A549 (cell line): Measurements from ENCODE around the gene TRPC3. TPM values are rescaled to one million over a fixed set of nuclear protein-coding genes. Genes with fewer than 3 reads are reported as not detected.

Experiments used
- ATAC-seq, 2 experiments: fragments of 200-7000 bp in 1 of 2; fragments of >200 bp in 1 of 2; cut with Nextera tagmentation in 1 of 2; cut with Tn5 transposase in 1 of 2; 3 replicates each; pipeline versions ENCODE4 v1.8.0 to v1.9.1; 2018 to 2020; ENCODE audit warnings: mild to moderate bottlenecking in 1 of 2, moderate library complexity in 1 of 2
- CTCF ChIA-PET: fragments of 300-600 bp; sonication (Branson Sonifier 250); formaldehyde crosslinking; extraction: SDS; loops from one replicate; lab custom pipeline; 2021; ENCODE audit warnings: antibody characterized with exemption, inconsistent platforms; lab: Yijun Ruan, JAX
- POLR2A ChIA-PET: fragments of 350-600 bp; formaldehyde crosslinking; extraction: SDS; loops from one replicate; lab custom pipeline; 2021; ENCODE audit warnings: antibody characterized with exemption, inconsistent platforms; lab: Yijun Ruan, JAX
- DNase-seq, 2 experiments: peaks; one replicate each; pipeline versions ENCODE4 v3.0.0 to v3.0.0-alpha.2; 2011 to 2016; ENCODE audit warnings: low read depth in 1 of 2, low spot score in 1 of 2
- FAIRE-seq: peaks from 2 replicates; lab custom pipeline; 2011; peaks lifted over from hg19 to GRCh38; lab: Jason Lieb, UNC
- H3K27ac ChIP-seq, 2 experiments: fragments of >200 bp; sonication (Bioruptor Twin); formaldehyde crosslinking; 3 replicates each; pipeline ENCODE4 v1.5.1; 2016 to 2017
- H3K4me1 ChIP-seq: fragments of >200 bp; sonication (Bioruptor Twin); formaldehyde crosslinking; 3 replicates; pipeline ENCODE4 v1.6.1; 2016
- H3K4me2 ChIP-seq: fragments of >200 bp; sonication (Bioruptor Twin); formaldehyde crosslinking; 3 replicates; pipeline ENCODE4 v1.6.1; 2016
- H3K4me3 ChIP-seq: fragments of >200 bp; sonication (Bioruptor Twin); formaldehyde crosslinking; 3 replicates; pipeline ENCODE4 v1.5.1; 2016
- H3K9me3 ChIP-seq: fragments of >200 bp; sonication (Bioruptor Twin); formaldehyde crosslinking; 3 replicates; pipeline ENCODE4 v1.6.1; 2016
- CEBPB ChIP-seq, 2 experiments: fragments of >200 bp in 1 of 2; sonication (Bioruptor Twin) in 1 of 2; formaldehyde crosslinking in 1 of 2; IDR thresholded peaks; 2 replicates each; pipeline ENCODE4 v1.6.1; 2012 to 2016
- E2F6 ChIP-seq: IDR thresholded peaks from 2 replicates; pipeline ENCODE4 v1.6.1; 2012; ENCODE audit warnings: low read depth, borderline replicate concordance
- EHMT2 ChIP-seq: fragments of 200-600 bp; sonication (generic); IDR thresholded peaks from 2 replicates; pipeline ENCODE4 v1.6.1; 2016; ENCODE audit warnings: antibody characterized with exemption, low read depth, mild to moderate bottlenecking, moderate library complexity
- ESRRA ChIP-seq: fragments of 150-350 bp; IDR thresholded peaks from 2 replicates; pipeline ENCODE4 v1.6.1; 2014; ENCODE audit warnings: mild to moderate bottlenecking, low read length, borderline replicate concordance
- FOSL2 ChIP-seq, 2 experiments: fragments of 450-650 bp in 1 of 2; fragments of >200 bp in 1 of 2; sonication (Bioruptor Twin) in 1 of 2; formaldehyde crosslinking; IDR thresholded peaks; 2 replicates each; pipeline versions ENCODE4 v1.5.0 to v1.6.1; 2016 to 2020; ENCODE audit warnings: mild to moderate bottlenecking in 1 of 2, moderate library complexity in 1 of 2
- FOXS1 ChIP-seq: fragments of 250-450 bp; sonication (Bioruptor Pico); IDR thresholded peaks from 2 replicates; pipeline ENCODE4 v1.5.0; 2020; ENCODE audit warnings: mild to moderate bottlenecking, moderate library complexity
- HOXB13 ChIP-seq: fragments of 250-450 bp; sonication (Bioruptor Pico); IDR thresholded peaks from 2 replicates; pipeline ENCODE4 v1.5.0; 2020; ENCODE audit warnings: low read depth, mild to moderate bottlenecking, moderate library complexity
- JUN ChIP-seq, 2 experiments: fragments of >200 bp; sonication (Bioruptor Twin); formaldehyde crosslinking; IDR thresholded peaks; 2 replicates in 1 of 2; 3 replicates in 1 of 2; pipeline ENCODE4 v1.6.1; 2016 to 2017
- KDM1A ChIP-seq: fragments of 200-600 bp; sonication (generic); IDR thresholded peaks from 2 replicates; pipeline ENCODE4 v1.6.1; 2016; ENCODE audit warnings: low read depth, mild to moderate bottlenecking
- KDM5A ChIP-seq: fragments of 200-600 bp; sonication (generic); IDR thresholded peaks from 2 replicates; pipeline ENCODE4 v1.6.1; 2016; ENCODE audit warnings: antibody characterized with exemption, mild to moderate bottlenecking
- NPAS2 ChIP-seq: fragments of 250-450 bp; sonication (Bioruptor Pico); IDR thresholded peaks from 2 replicates; pipeline ENCODE4 v1.8.0; 2022; ENCODE audit warnings: mild to moderate bottlenecking, moderate library complexity, borderline replicate concordance
- POLR2AphosphoS2 ChIP-seq: conservative IDR thresholded peaks from 2 replicates; pipeline ENCODE4 v1.6.1; 2012; ENCODE audit warnings: low read length, improper control_type of control experiment, inconsistent platforms
- RNF2 ChIP-seq: fragments of 200-600 bp; sonication (generic); IDR thresholded peaks from 2 replicates; pipeline ENCODE4 v1.6.1; 2016; ENCODE audit warnings: low read depth, mild to moderate bottlenecking, antibody characterized with exemption, moderate library complexity, borderline replicate concordance
- SMC3 ChIP-seq: fragments of >200 bp; sonication (Bioruptor Twin); formaldehyde crosslinking; IDR thresholded peaks from 3 replicates; pipeline ENCODE4 v1.6.1; 2018; ENCODE audit warnings: inconsistent platforms
- ZNF302 ChIP-seq: fragments of 250-450 bp; sonication (Bioruptor Pico); IDR thresholded peaks from 2 replicates; pipeline ENCODE4 v1.9.0; 2021; ENCODE audit warnings: inconsistent platforms, mild to moderate bottlenecking, moderate library complexity
- WGBS: methylation state at CpG from one replicate; pipeline ENCODE4 v1.1.6; 2017; ENCODE audit errors: missing lambda C conversion rate; 5-methylcytosine and 5-hydroxymethylcytosine counted together
- polyA plus RNA-seq, 4 experiments: library from polyadenylated mRNA; depleted of rRNA in 3 of 4; stranded (reverse); fragments of >200 nt; fragmentation: RNase III in 1 of 4; extraction: RNeasy Plus Mini Kit Qiagen cat#74134 plus additional on column Dnase treatment in 1 of 4; gene quantifications; 2 replicates in 3 of 4; 3 replicates in 1 of 4; pipeline ENCODE4 v1.2.3, GENCODE V29; 2011 to 2017
- TF ChIP-seq, protein P1 (sequence below): fragments of 250-450 bp; sonication (Bioruptor Pico); IDR thresholded peaks from 2 replicates; pipeline ENCODE4 v1.5.0; 2021; ENCODE audit warnings: mild to moderate bottlenecking, moderate library complexity, borderline replicate concordance
- TF ChIP-seq, protein P2 (sequence below): fragments of >200 bp; sonication (Bioruptor Twin); formaldehyde crosslinking; IDR thresholded peaks from 3 replicates; pipeline ENCODE4 v1.6.1; 2016
- TF ChIP-seq, protein P3 (sequence below): fragments of >200 bp; sonication (Bioruptor Twin); formaldehyde crosslinking; IDR thresholded peaks from 2 replicates; pipeline ENCODE4 v1.6.1; 2016

Gene TRPC3
- polyA plus RNA-seq, 2 of the 4 experiments (the other 2 are of a cell fraction): 0.03 to 0.04 TPM

DNA sequence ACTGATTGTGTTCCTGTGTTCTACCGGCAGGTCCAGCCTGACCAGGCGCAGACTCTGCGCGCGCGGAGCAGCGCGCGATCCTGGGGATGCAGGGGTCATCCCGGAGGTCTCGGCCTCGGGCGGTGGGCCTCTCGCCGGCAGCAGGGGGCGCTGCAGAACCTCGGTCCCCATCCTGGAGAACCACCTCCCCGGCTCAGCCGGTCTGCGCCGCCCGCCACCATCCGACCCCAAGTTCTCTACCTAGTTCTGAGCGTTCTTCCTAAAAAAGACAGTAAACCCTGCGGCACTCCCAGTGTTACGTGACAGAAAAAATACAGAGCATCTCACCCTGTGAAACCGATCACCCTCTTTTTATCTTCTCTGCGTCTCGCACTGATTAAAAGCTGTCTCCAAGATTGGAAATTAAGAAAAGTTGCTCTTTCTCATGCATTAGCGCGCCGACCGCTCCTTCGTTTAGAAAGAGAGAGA is 1.6 kb downstream of the TRPC3 start (continued):
- TF ChIP-seq, protein P1, sequence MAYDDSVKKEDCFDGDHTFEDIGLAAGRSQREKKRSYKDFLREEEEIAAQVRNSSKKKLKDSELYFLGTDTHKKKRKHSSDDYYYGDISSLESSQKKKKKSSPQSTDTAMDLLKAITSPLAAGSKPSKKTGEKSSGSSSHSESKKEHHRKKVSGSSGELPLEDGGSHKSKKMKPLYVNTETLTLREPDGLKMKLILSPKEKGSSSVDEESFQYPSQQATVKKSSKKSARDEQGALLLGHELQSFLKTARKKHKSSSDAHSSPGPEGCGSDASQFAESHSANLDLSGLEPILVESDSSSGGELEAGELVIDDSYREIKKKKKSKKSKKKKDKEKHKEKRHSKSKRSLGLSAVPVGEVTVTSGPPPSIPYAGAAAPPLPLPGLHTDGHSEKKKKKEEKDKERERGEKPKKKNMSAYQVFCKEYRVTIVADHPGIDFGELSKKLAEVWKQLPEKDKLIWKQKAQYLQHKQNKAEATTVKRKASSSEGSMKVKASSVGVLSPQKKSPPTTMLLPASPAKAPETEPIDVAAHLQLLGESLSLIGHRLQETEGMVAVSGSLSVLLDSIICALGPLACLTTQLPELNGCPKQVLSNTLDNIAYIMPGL (CRISPR knock-in tag): no peak
- TF ChIP-seq SMC3: peak; percentile 60
- no peak for TF ChIP-seq EHMT2
- TF ChIP-seq KDM5A: no peak
- no peak for TF ChIP-seq ZNF302 (CRISPR knock-in tag)

DNA sequence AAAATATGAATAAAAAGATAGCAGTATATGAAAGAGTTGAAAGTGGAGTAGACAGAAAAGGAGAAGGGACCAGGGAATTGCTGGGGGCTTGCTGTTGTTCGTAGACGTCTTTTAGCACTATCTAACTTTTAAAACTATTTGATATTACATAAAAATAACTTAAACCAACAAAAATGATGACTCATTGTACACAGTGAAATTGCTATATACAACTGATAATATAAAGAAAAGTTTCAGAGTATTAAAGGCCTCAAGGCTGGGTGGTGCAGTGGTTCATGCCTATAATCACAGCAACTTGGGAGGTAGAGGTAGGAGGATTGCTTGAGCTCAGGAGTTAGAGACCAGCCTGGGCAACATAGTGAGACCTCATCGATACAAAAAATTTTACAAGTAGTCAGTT is 5.2 kb downstream of the TRPC3 start:
- Histone ChIP-seq H3K4me1 (no peaks in the 10 kb centered on the region), H3K9me3 (no peaks in the 10 kb centered on the region), H3K27ac (no peak overlapping the region)
- FAIRE-seq: no peak
- WGBS: 31% methylated on average over 3 of the region's 3 CpGs
- TF ChIP-seq FOXS1 (CRISPR knock-in tag) (no peak), FOSL2 (IDR thresholded peaks at IDR 0.05) (no peak), FOSL2 (CRISPR knock-in tag; IDR thresholded peaks at IDR 0.05) (peak; percentile 37), EHMT2 (no peak), JUN (IDR thresholded peaks at IDR 0.05) (no peak), ESRRA (no peak)
- TF ChIP-seq, protein P2, sequence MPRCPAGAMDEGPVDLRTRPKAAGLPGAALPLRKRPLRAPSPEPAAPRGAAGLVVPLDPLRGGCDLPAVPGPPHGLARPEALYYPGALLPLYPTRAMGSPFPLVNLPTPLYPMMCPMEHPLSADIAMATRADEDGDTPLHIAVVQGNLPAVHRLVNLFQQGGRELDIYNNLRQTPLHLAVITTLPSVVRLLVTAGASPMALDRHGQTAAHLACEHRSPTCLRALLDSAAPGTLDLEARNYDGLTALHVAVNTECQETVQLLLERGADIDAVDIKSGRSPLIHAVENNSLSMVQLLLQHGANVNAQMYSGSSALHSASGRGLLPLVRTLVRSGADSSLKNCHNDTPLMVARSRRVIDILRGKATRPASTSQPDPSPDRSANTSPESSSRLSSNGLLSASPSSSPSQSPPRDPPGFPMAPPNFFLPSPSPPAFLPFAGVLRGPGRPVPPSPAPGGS: no peak
- TF ChIP-seq, all 56 proteins: peak for 1
- Histone ChIP-seq H3K4me2 (no peak overlapping the region), H3K4me3 (no peak overlapping the region)
- no peak for DNase-seq
- no peak for ATAC-seq
- ChIA-PET POLR2A (no interaction called here), CTCF (interaction anchor here (1.6 kb wide), 1 partner anchor 9 kb away, joined by 3 read pairs; no protein-coding TSS in a partner anchor)

- Histone ChIP-seq H3K4me2 (no peak overlapping the region), H3K4me3 (no peak overlapping the region), H3K27ac (no peak overlapping the region), H3K4me1 (no peaks in the 10 kb centered on the region), H3K9me3 (no peaks in the 10 kb centered on the region)
- ChIA-PET POLR2A (no interaction called here), CTCF (interaction anchor here (0.6 kb wide), 1 partner anchor 582 kb away, joined by 4 read pairs; no protein-coding TSS in a partner anchor)
- FAIRE-seq (no peak), DNase-seq (peak in 1 of 2 experiments; percentile 4), ATAC-seq (peak; percentile 56 to 79; a peak in 4 of 6 replicates)
- no peak for TF ChIP-seq KDM1A
- no peak for TF ChIP-seq NPAS2 (CRISPR knock-in tag)
- TF ChIP-seq, protein P2: no peak
- TF ChIP-seq CEBPB (IDR thresholded peaks at IDR 0.05): 0 out of 4 replicates have a peak, but pooled peaks of 1 of the 2 experiments have one; percentile 19
- 46% methylated on average over 4 of the region's 4 CpGs for WGBS
Measured at GRCh38 chr4:121943941-121944340, 7.9 kb downstream of the TRPC3 start.

- H3K4me2 ChIP-seq: no peak overlapping the region
- no peak for FAIRE-seq
Measured at GRCh38 chr4:121939690-121940089, 12.2 kb downstream of the TRPC3 start.

More at GRCh38 chr4:121939690-121940089, 12.2 kb downstream of the TRPC3 start:
- CTCF ChIA-PET: interaction anchor here (1.7 kb wide), 1 partner anchor 10 kb away, joined by 4 read pairs; no protein-coding TSS in a partner anchor
- 7% methylated on average over 3 of the region's 3 CpGs for WGBS
- POLR2A ChIA-PET: no interaction called here
- TF ChIP-seq E2F6: no peak
- TF ChIP-seq, protein P2: no peak
- no peak for TF ChIP-seq HOXB13 (CRISPR knock-in tag)
- TF ChIP-seq, protein P3, sequence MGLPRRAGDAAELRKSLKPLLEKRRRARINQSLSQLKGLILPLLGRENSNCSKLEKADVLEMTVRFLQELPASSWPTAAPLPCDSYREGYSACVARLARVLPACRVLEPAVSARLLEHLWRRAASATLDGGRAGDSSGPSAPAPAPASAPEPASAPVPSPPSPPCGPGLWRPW: no peak
- no peak for TF ChIP-seq NPAS2 (CRISPR knock-in tag)
- no peak for TF ChIP-seq RNF2
- no peak for TF ChIP-seq POLR2AphosphoS2
- no peak for ATAC-seq
- no peaks in the 10 kb centered on the region for H3K9me3 ChIP-seq
- no peaks in the 10 kb centered on the region for H3K4me1 ChIP-seq
- DNase-seq: no peak
- H3K4me3 ChIP-seq: no peak overlapping the region
- H3K27ac ChIP-seq: no peak overlapping the region
